GM18858 (cell line): Measurements from ENCODE around the gene ACVR2B.
A peak's percentile ranks its signal among the peaks of the same experiment; 100 is the strongest.

ENCODE experiments used
- ATAC-seq: cut with Tn5 transposase; IDR thresholded peaks from one replicate; pipeline ENCODE4 v1.9.1; 2021; ENCODE audit not compliant: unreplicated experiment

The ACVR2B gene

GRCh38 chr3:38480930-38481329 is 27.2 kb downstream of the ACVR2B start:
- no peak for ATAC-seq

- ATAC-seq = no peak
These were observed 29.3 kb downstream of the ACVR2B start for GRCh38 chr3:38482951-38483350.

- ATAC-seq = peak; percentile 88
These were observed 33.6 kb downstream of the ACVR2B start for GRCh38 chr3:38487323-38487722.

GRCh38 chr3:38488949-38489348 is 35.3 kb downstream of the ACVR2B start:
- no peak for ATAC-seq

GRCh38 chr3:38489766-38490165 is 36.1 kb downstream of the ACVR2B start:
- ATAC-seq = no peak

GRCh38 chr3:38490281-38491030 is 36.8 kb downstream of the ACVR2B start:
- ATAC-seq = no peak

- no peak for ATAC-seq
These were observed 37.5 kb downstream of the ACVR2B start for GRCh38 chr3:38491215-38491614.

- no peak for ATAC-seq
These were observed 39.3 kb downstream of the ACVR2B start for GRCh38 chr3:38493031-38493430.

GRCh38 chr3:38496131-38496910 is 42.6 kb downstream of the ACVR2B start, which contains the start of gene EXOG:
EXOG (plus strand) TSS chr3:38496340; CDS start chr3:38496368, 28 bp downstream.
- ATAC-seq = peak; percentile 61

- no peak for ATAC-seq
These were observed 43.3 kb downstream of the ACVR2B start for GRCh38 chr3:38497031-38497430.

GRCh38 chr3:38500688-38501417 is 47.2 kb downstream of the ACVR2B start:
- no peak for ATAC-seq

GRCh38 chr3:38507120-38507519 is 53.4 kb downstream of the ACVR2B start:
- peak; percentile 96 for ATAC-seq

- ATAC-seq = no peak
These were observed 56.0 kb downstream of the ACVR2B start for GRCh38 chr3:38509732-38510131.

- ATAC-seq = no peak
These were observed 56.9 kb downstream of the ACVR2B start for GRCh38 chr3:38510631-38511030.

GRCh38 chr3:38511546-38511945 is 57.9 kb downstream of the ACVR2B start:
- no peak for ATAC-seq

- no peak for ATAC-seq
These were observed 61.7 kb downstream of the ACVR2B start for GRCh38 chr3:38515367-38515766.

- ATAC-seq = no peak
These were observed 63.0 kb downstream of the ACVR2B start for GRCh38 chr3:38516669-38517068.

GRCh38 chr3:38519000-38519399 is 65.3 kb downstream of the ACVR2B start:
- no peak for ATAC-seq

- no peak for ATAC-seq
These were observed 66.0 kb downstream of the ACVR2B start for GRCh38 chr3:38519651-38520050.

GRCh38 chr3:38521391-38521987 is 67.8 kb downstream of the ACVR2B start:
- peak; percentile 51 for ATAC-seq

GRCh38 chr3:38522002-38522401 is 68.3 kb downstream of the ACVR2B start:
- ATAC-seq = no peak
